ENCODE data around the gene TNNT3. TPM values are rescaled to one million over a fixed set of nuclear protein-coding genes. Genes with fewer than 3 reads are reported as not detected.

The TNNT3 gene
- total RNA-seq, 1 donor from 2014 or later, result not detected

DNA sequence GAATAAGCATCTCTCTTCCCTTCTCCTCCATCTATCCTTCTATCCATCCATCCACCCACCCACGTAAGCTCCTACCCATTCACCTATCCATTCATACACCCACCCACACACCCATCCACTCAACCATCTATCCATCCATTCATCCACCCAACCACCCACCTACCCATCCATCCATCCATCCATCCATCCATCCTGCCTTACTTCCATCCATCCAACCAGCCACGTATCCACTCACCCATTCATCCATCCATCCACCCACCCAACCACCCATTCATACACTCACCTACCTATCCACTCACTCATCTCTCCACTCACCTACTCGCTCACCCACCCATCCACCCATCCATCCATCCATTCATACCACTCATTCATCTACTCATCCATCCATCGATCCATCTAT is 13.2 kb downstream of the TNNT3 start:
- TF ChIP-seq, protein P1, sequence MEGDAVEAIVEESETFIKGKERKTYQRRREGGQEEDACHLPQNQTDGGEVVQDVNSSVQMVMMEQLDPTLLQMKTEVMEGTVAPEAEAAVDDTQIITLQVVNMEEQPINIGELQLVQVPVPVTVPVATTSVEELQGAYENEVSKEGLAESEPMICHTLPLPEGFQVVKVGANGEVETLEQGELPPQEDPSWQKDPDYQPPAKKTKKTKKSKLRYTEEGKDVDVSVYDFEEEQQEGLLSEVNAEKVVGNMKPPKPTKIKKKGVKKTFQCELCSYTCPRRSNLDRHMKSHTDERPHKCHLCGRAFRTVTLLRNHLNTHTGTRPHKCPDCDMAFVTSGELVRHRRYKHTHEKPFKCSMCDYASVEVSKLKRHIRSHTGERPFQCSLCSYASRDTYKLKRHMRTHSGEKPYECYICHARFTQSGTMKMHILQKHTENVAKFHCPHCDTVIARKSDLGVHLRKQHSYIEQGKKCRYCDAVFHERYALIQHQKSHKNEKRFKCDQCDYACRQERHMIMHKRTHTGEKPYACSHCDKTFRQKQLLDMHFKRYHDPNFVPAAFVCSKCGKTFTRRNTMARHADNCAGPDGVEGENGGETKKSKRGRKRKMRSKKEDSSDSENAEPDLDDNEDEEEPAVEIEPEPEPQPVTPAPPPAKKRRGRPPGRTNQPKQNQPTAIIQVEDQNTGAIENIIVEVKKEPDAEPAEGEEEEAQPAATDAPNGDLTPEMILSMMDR (IDR thresholded peaks at IDR 0.05; ENCODE audit: unreplicated experiment), result no peak
- peaks cover 26% of the 10 kb centered on the region for H3K27me3 Mint-ChIP-seq

DNA sequence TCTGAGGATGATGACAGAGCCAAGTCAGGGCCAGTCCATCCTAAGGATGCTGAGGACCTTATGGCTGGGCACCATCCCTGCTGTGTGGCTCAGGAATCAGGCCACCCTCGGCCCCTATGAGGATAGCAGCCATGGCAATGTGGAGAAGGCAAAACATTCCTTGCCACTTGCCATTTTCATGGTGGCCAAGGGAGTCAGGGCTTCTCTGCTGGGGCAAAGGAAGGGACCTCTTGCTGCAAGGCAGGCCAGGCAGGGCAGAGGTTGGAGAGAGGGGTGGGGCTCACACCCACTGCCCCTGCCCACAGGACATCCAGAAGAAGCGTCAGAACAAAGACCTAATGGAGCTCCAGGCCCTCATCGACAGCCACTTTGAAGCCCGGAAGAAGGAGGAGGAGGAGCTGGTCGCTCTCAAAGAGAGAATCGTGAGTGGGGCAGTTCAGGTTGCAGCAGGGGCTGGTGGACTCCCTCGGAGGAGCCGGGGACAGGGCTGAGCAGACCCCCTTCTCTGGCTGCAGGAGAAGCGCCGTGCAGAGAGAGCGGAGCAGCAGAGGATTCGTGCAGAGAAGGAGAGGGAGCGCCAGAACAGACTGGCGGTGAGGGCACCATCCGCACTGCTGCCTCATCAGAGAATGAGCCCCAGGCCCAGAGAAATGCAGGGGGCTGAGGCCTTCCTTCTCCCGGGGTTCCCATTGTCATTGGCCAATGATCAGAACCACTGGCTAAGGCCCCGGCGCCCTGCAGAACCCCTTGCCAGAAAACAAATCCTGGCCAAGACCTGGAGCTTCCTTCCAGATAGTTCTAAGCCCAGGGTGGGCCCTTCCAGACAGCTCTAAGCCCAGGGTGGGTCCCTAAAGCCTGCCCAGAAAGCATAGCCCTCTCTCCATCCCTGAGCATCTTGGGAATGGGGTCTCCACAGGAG is 14.2 kb downstream of the TNNT3 start:
- Mint-ChIP-seq H3K4me1 (ENCODE audit: low read depth) (no peaks in the 10 kb centered on the region), H3K27ac (no peak overlapping the region)
- DNase-seq (ENCODE audit: low spot score, unreplicated experiment), result no peak

More for the DNA sequence above, 13.2 kb downstream of the TNNT3 start:
- no peaks in the 10 kb centered on the region for H3K36me3 Mint-ChIP-seq (ENCODE audit: insufficient read depth)
- no peak overlapping the region for H3K27ac Mint-ChIP-seq
- no peak overlapping the region for H3K4me3 Mint-ChIP-seq (ENCODE audit: low read depth)
- H3K4me1 Mint-ChIP-seq (ENCODE audit: low read depth), result no peaks in the 10 kb centered on the region
- DNase-seq (ENCODE audit: low spot score, unreplicated experiment), result no peak
- H3K9me3 Mint-ChIP-seq (ENCODE audit: low read depth), result no peaks in the 10 kb centered on the region

DNA sequence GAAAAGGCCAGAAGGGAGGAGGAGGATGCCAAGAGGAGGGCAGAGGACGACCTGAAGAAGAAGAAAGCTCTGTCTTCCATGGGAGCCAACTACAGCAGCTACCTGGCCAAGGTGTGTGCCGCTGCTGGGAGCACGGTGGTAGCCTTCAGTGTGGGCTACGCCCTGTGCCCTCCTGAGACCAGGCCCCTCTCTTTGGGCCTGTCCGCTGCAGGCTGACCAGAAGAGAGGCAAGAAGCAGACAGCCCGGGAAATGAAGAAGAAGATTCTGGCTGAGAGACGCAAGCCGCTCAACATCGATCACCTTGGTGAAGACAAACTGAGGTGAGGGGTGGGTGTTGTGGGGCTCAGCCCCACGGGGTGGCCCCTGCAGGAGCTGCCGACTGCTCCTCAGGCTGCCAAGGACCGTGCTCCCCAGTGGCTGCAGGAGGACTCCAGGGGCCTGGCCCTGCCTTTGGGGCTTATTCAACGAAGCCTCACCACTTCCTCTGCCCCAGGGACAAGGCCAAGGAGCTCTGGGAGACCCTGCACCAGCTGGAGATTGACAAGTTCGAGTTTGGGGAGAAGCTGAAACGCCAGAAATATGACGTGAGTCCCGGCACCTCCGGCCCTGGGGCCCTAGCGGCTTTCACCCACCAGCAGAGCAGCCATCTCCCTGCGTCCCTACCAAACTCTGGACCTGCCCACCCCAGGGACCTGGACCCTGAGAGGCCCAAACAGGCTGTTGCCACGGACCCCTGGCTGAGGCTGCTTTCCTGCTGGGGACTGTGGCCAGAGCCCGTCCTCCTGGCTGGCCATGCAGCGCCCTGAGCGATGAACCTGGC is 15.0 kb downstream of the TNNT3 start:
- no peak overlapping the region for H3K27ac Mint-ChIP-seq
- TF ChIP-seq, protein P1 (IDR thresholded peaks at IDR 0.05; ENCODE audit: unreplicated experiment), result no peak
- no peaks in the 10 kb centered on the region for H3K36me3 Mint-ChIP-seq (ENCODE audit: insufficient read depth)
- H3K4me1 Mint-ChIP-seq (ENCODE audit: low read depth), result no peaks in the 10 kb centered on the region
- DNase-seq (ENCODE audit: low spot score, unreplicated experiment), result peak; percentile 6
- no peaks in the 10 kb centered on the region for H3K9me3 Mint-ChIP-seq (ENCODE audit: low read depth)
- H3K27me3 Mint-ChIP-seq, result peaks cover 29% of the 10 kb centered on the region
- H3K4me3 Mint-ChIP-seq (ENCODE audit: low read depth), result no peak overlapping the region

More for the DNA sequence above, 14.2 kb downstream of the TNNT3 start:
- TF ChIP-seq, protein P1 (IDR thresholded peaks at IDR 0.05; ENCODE audit: unreplicated experiment), result no peak
- H3K4me3 Mint-ChIP-seq (ENCODE audit: low read depth), result no peak overlapping the region
- H3K27me3 Mint-ChIP-seq, result peaks cover 26% of the 10 kb centered on the region
- H3K9me3 Mint-ChIP-seq (ENCODE audit: low read depth), result no peaks in the 10 kb centered on the region
- no peaks in the 10 kb centered on the region for H3K36me3 Mint-ChIP-seq (ENCODE audit: insufficient read depth)

DNA sequence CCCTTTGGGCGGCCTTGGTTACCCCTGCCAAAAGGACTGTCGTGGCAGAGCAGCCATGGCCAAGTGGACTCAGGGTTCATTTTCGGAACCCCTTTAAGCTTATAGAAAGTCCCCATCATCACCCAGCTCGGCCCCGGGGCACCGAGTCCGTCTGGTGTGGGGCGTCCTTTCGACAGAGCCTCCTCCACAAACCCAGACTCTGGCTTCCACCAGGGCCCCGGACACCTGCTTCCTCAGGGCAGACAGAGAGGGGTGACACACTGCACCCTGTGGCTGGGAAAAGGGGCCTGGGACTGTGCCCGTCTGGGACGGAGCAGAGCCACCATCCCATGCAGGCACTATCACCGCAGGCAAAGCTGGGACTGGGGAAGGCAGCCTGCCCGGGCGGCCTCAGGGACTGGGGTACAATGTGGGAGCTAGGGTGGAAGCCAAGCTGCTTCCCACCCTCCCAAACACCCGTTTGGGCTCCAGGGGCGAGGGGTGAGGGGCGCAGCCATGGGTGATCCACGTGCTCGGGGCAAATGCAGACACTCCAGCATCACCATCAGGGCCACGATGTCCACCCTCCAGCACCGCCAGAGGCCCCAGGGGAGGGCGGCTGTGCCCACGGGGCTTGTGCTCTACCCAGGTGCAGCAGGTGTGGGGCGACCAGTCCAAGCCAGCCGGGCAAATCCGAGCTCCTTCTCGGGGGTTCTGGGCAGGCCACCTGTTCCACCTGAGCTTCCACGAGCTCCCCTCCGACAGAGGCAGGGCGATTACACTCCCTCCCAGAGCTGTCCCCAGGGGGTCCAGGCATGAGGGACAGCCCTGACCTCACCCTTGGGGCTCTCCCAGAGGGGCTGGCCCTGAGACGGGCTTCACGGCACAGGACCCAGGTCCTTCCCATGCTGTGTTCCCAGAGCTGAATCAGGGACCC is 15.9 kb downstream of the TNNT3 start:
- TF ChIP-seq, protein P1 (IDR thresholded peaks at IDR 0.05; ENCODE audit: unreplicated experiment), result no peak

More for the DNA sequence above, 15.9 kb downstream of the TNNT3 start:
- H3K4me3 Mint-ChIP-seq (ENCODE audit: low read depth), result no peak overlapping the region
- no peaks in the 10 kb centered on the region for H3K9me3 Mint-ChIP-seq (ENCODE audit: low read depth)
- H3K36me3 Mint-ChIP-seq (ENCODE audit: insufficient read depth), result no peaks in the 10 kb centered on the region
- H3K27me3 Mint-ChIP-seq, result peaks cover 27% of the 10 kb centered on the region
- no peaks in the 10 kb centered on the region for H3K4me1 Mint-ChIP-seq (ENCODE audit: low read depth)
- no peak overlapping the region for H3K27ac Mint-ChIP-seq
- DNase-seq (ENCODE audit: low spot score, unreplicated experiment), result peak; percentile 7

Data from progenitor cell of endocrine pancreas (in vitro differentiated cells).